ENCODE data around the gene SQSTM1. TPM values are rescaled to one million over a fixed set of nuclear protein-coding genes. Genes with fewer than 3 reads are reported as not detected.

The SQSTM1 gene
- total and polyA plus RNA-seq, 2 donors (not counting 1 experiment from before 2014, with no cell fraction given), result 212 to 1,894 TPM

DNA sequence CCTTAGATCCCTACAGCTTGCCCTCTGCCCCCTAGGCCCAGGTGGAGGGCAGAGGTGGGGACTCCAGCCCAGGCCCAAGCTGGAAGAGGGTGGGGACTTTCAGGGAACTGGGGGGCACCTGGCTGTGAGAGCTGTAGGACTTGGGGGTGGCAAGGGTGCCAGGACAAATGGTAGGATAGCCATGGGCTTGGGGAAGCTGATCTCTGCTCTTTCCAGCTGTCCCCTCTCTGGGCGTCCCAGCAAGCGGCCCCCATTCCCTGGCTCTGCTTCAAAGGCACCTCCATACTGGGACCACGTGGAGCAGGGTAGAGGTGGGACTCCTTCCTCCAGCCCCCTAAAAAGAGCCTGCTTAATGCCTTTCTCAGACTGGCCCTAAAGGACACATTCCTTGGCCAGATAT, 26.5 kb upstream of the SQSTM1 start:
- Histone ChIP-seq H3K4me2 (ENCODE audit: extremely low read depth, insufficient read depth, low read length) (peak overlapping the region; percentile 44), H3K79me2 (ENCODE audit: control insufficient read depth, insufficient read depth, low read length) (no peaks in the 10 kb centered on the region), H3K27me3 (ENCODE audit: control insufficient read depth, insufficient read depth, low read length) (no peaks in the 10 kb centered on the region), H3K36me3 (ENCODE audit: control insufficient read depth, insufficient read depth, low read length) (peaks cover 17% of the 10 kb centered on the region), H3K9ac (ENCODE audit: insufficient read depth, low read length) (no peak overlapping the region), H2AFZ (ENCODE audit: low read length) (no peak overlapping the region), H4K20me1 (ENCODE audit: control insufficient read depth, extremely low read depth, insufficient read depth, low read length) (no peaks in the 10 kb centered on the region), H3K4me1 (ENCODE audit: control insufficient read depth, extremely low read depth, insufficient read depth, low read length) (peaks cover 6% of the 10 kb centered on the region), H3K9me3 (ENCODE audit: control insufficient read depth, insufficient read depth, low read depth, low read length) (no peaks in the 10 kb centered on the region), H3K4me3 (replicated peaks in 1 of 4; ENCODE audit: control extremely low read depth in 1 of 4, insufficient read depth in 1 of 4, low read depth in 3 of 4, low read length in 4 of 4) (peak overlapping the region in 1 of 4 experiments; percentile 20), H3K27ac (ENCODE audit: insufficient read depth, low read length) (no peak overlapping the region)
- TF ChIP-seq, protein P1, sequence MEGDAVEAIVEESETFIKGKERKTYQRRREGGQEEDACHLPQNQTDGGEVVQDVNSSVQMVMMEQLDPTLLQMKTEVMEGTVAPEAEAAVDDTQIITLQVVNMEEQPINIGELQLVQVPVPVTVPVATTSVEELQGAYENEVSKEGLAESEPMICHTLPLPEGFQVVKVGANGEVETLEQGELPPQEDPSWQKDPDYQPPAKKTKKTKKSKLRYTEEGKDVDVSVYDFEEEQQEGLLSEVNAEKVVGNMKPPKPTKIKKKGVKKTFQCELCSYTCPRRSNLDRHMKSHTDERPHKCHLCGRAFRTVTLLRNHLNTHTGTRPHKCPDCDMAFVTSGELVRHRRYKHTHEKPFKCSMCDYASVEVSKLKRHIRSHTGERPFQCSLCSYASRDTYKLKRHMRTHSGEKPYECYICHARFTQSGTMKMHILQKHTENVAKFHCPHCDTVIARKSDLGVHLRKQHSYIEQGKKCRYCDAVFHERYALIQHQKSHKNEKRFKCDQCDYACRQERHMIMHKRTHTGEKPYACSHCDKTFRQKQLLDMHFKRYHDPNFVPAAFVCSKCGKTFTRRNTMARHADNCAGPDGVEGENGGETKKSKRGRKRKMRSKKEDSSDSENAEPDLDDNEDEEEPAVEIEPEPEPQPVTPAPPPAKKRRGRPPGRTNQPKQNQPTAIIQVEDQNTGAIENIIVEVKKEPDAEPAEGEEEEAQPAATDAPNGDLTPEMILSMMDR (conservative IDR thresholded peaks at IDR 0.05 in 1 of 2, IDR thresholded peaks at IDR 0.05 in 1 of 2; ENCODE audit: low read depth in 1 of 2, low read length in 2 of 2), result no peak
- TF ChIP-seq EZH2 (IDR thresholded peaks at IDR 0.05; ENCODE audit: low read length, missing control alignments), result no peak
- DNase-seq (ENCODE audit: low read depth in 2 of 2), result no peak

DNA sequence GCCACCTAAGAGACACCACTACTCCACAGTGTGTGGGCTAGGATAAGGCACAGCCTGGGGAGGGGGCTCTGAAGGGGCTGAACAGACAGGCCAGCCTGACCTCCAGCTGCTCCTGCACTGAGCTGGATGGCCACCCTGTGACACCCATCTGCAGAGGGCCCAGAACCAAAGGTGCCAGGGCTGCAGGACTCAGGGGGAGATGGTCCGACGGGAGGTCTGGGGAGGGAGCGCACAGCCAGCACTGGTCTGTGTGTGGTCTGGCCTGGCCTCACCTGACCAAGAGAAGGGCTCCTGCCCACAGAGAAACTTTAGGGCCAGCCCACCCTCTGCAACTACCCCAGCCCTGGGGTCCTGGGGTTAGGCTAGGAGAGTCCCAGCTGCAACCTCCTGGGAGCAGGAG, 26.1 kb upstream of the SQSTM1 start:
- Histone ChIP-seq H3K4me3 (replicated peaks in 1 of 4; ENCODE audit: control extremely low read depth in 1 of 4, insufficient read depth in 1 of 4, low read depth in 3 of 4, low read length in 4 of 4) (no peak overlapping the region), H2AFZ (ENCODE audit: low read length) (no peak overlapping the region), H3K27me3 (ENCODE audit: control insufficient read depth, insufficient read depth, low read length) (no peaks in the 10 kb centered on the region), H3K9me3 (ENCODE audit: control insufficient read depth, insufficient read depth, low read depth, low read length) (no peaks in the 10 kb centered on the region), H3K9ac (ENCODE audit: insufficient read depth, low read length) (no peak overlapping the region), H3K4me2 (ENCODE audit: extremely low read depth, insufficient read depth, low read length) (peak overlapping the region; percentile 44), H3K27ac (ENCODE audit: insufficient read depth, low read length) (no peak overlapping the region), H4K20me1 (ENCODE audit: control insufficient read depth, extremely low read depth, insufficient read depth, low read length) (no peaks in the 10 kb centered on the region), H3K36me3 (ENCODE audit: control insufficient read depth, insufficient read depth, low read length) (peaks cover 20% of the 10 kb centered on the region), H3K79me2 (ENCODE audit: control insufficient read depth, insufficient read depth, low read length) (no peaks in the 10 kb centered on the region), H3K4me1 (ENCODE audit: control insufficient read depth, extremely low read depth, insufficient read depth, low read length) (peaks cover 6% of the 10 kb centered on the region)
- no peak for TF ChIP-seq EZH2 (IDR thresholded peaks at IDR 0.05; ENCODE audit: low read length, missing control alignments)
- TF ChIP-seq, protein P1 (conservative IDR thresholded peaks at IDR 0.05 in 1 of 2, IDR thresholded peaks at IDR 0.05 in 1 of 2; ENCODE audit: low read depth in 1 of 2, low read length in 2 of 2), result no peak
- DNase-seq (ENCODE audit: low read depth in 2 of 2), result no peak

DNA sequence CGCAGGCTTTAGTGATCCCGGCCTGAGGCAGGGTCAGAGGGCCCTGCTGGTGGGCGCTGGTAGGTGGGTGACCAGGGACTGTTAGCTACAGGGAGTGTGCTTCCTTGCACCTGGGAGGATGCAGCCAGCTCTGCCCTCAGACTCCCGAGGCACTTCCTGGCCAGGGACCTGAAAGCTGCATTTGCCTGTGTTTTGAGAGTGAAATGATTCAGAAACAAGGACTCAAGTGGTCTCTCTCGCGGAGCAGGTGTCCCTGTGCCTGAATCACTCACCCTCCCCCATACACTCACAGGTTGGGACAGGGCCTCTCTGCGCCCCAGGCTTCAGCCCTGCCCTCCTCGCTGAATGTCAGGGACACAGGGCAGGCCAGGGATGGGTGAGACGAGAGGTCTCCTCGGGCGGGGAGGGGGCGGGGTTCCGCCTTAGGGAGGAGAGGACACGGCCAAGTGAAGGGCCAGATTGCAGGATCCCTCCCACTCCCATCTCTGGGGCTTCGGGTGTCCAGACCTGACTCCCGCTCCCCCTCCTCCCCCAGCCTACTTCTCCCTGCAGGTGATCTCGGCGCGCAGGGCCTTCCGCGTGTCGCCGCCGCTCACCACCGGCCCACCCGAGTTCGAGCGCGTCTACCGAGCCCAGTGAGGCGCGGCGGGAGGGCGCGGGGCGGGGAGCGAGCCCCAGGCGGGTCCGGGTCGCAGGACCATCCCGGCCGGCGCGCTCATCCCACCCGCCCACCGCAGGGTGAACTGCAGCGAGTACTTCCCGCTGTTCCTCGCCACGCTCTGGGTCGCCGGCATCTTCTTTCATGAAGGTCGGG, 25.4 kb upstream of the SQSTM1 start:
- no peak overlapping the region for H2AFZ ChIP-seq (ENCODE audit: low read length)
- H3K9ac ChIP-seq (ENCODE audit: insufficient read depth, low read length), result peak overlapping the region; percentile 58
- H3K36me3 ChIP-seq (ENCODE audit: control insufficient read depth, insufficient read depth, low read length), result peaks cover 27% of the 10 kb centered on the region
- DNase-seq (ENCODE audit: low read depth in 2 of 2), result no peak
- no peaks in the 10 kb centered on the region for H3K27me3 ChIP-seq (ENCODE audit: control insufficient read depth, insufficient read depth, low read length)
- H3K4me3 ChIP-seq (replicated peaks in 1 of 4; ENCODE audit: control extremely low read depth in 1 of 4, insufficient read depth in 1 of 4, low read depth in 3 of 4, low read length in 4 of 4), result peak overlapping the region; percentile 23 to 61 (median 42)
- H3K4me2 ChIP-seq (ENCODE audit: extremely low read depth, insufficient read depth, low read length), result peak overlapping the region; percentile 80
- TF ChIP-seq EZH2 (IDR thresholded peaks at IDR 0.05; ENCODE audit: low read length, missing control alignments), result no peak
- TF ChIP-seq, protein P1 (conservative IDR thresholded peaks at IDR 0.05 in 1 of 2, IDR thresholded peaks at IDR 0.05 in 1 of 2; ENCODE audit: low read depth in 1 of 2, low read length in 2 of 2), result no peak
- H3K4me1 ChIP-seq (ENCODE audit: control insufficient read depth, extremely low read depth, insufficient read depth, low read length), result peaks cover 6% of the 10 kb centered on the region
- no peak overlapping the region for H3K27ac ChIP-seq (ENCODE audit: insufficient read depth, low read length)
- no peaks in the 10 kb centered on the region for H3K9me3 ChIP-seq (ENCODE audit: control insufficient read depth, insufficient read depth, low read depth, low read length)
- H4K20me1 ChIP-seq (ENCODE audit: control insufficient read depth, extremely low read depth, insufficient read depth, low read length), result no peaks in the 10 kb centered on the region
- H3K79me2 ChIP-seq (ENCODE audit: control insufficient read depth, insufficient read depth, low read length), result no peaks in the 10 kb centered on the region

Measured in fibroblast of lung (primary cell).